Thoracic aorta (tissue), 2 donors: ENCODE data around the gene PDZRN4. TPM values are rescaled to one million over a fixed set of nuclear protein-coding genes. Genes with fewer than 3 reads are reported as not detected.

ENCODE experiments used
- ATAC-seq: fragments of 150-250 bp; one replicate; pipeline ENCODE4 v1.8.0; 2017; ENCODE audit warnings: low read depth; ENCODE audit not compliant: insufficient number of reproducible peaks, low FRiP score
- DNase-seq: peaks from one replicate; pipeline ENCODE4 v3.0.0-alpha.2; 2020; ENCODE audit warnings: low spot score
- H3K27ac ChIP-seq, 2 donors: fragments of 200-600 bp; sonication (generic); 1 replicate in 1 of 2; 2 replicates in 1 of 2; pipeline ENCODE4 v1.5.1; 2016; ENCODE audit warnings: mild to moderate bottlenecking in 2 of 2, moderate library complexity in 2 of 2
- H3K27me3 ChIP-seq: fragments of 200-600 bp; sonication (generic); replicated peaks from 2 replicates; pipeline ENCODE4 v1.6.0; 2016; ENCODE audit warnings: mild to moderate bottlenecking; ENCODE audit not compliant: insufficient read depth
- H3K36me3 ChIP-seq: fragments of 200-600 bp; sonication (generic); one replicate; pipeline ENCODE4 v1.5.1; 2016
- H3K4me1 ChIP-seq, 2 donors: fragments of 200-600 bp; sonication (generic); 1 replicate in 1 of 2; 2 replicates in 1 of 2; pipeline versions ENCODE4 v1.5.1 to v1.6.0; 2016; ENCODE audit warnings: low read depth in 2 of 2, mild to moderate bottlenecking in 1 of 2; ENCODE audit not compliant: control insufficient read depth in 1 of 2
- H3K4me3 ChIP-seq: fragments of 200-600 bp; sonication (generic); 2 replicates; pipeline ENCODE4 v1.5.1; 2016; ENCODE audit warnings: mild to moderate bottlenecking
- H3K9me3 ChIP-seq: fragments of 200-600 bp; sonication (generic); 2 replicates; pipeline ENCODE4 v1.5.1; 2016
- CTCF ChIP-seq: fragments of 200-600 bp; sonication (generic); IDR thresholded peaks from one replicate; pipeline ENCODE4 v1.5.1; 2019; ENCODE audit warnings: antibody characterized with exemption
- total RNA-seq, 2 donors: library from RNA; depleted of rRNA; stranded (reverse); fragments of >200 nt; gene quantifications; one replicate each; pipeline versions ENCODE4 v1.1.0 to v1.2.3, GENCODE V29; 2016

The PDZRN4 gene
- 10 to 100 TPM in 1 of 2 donors, 1 to 10 TPM in 1; 6.1 to 12.5 TPM for total RNA-seq

- Histone ChIP-seq H3K36me3 (no peaks in the 10 kb centered on the region), H3K4me1 (peaks cover 2 to 10% of the 10 kb centered on the region in 2 donors), H3K4me3 (peak within 1 kb of the TSS; percentile 82), H3K27me3 (no peaks in the 10 kb centered on the region), H3K27ac (peak within 1 kb of the TSS; percentile 75 to 91), H3K9me3 (no peaks in the 10 kb centered on the region)
- ATAC-seq (no peak), DNase-seq (no peak)
- peak; percentile 29 for TF ChIP-seq CTCF
Observed at GRCh38 chr12:41188058-41188840, at the start of gene PDZRN4. TSS of gene PDZRN4 (plus strand) at chr12:41188320.

- no peak for TF ChIP-seq CTCF
- Histone ChIP-seq H3K4me3 (no peak overlapping the region), H3K27ac (peak overlapping the region; percentile 64 to 80), H3K27me3 (no peaks in the 10 kb centered on the region), H3K4me1 (peaks cover 12 to 39% of the 10 kb centered on the region in 2 donors), H3K9me3 (no peaks in the 10 kb centered on the region), H3K36me3 (no peaks in the 10 kb centered on the region)
- peak; percentile 61 for ATAC-seq
- DNase-seq, result no peak
Observed at GRCh38 chr12:41140117-41140516, 48.0 kb upstream of the PDZRN4 start.

GRCh38 chr12:41141104-41141503 is 47.0 kb upstream of the PDZRN4 start:
- H3K27me3 ChIP-seq, result no peaks in the 10 kb centered on the region
- peak; percentile 64 for ATAC-seq
- DNase-seq, result no peak
- H3K36me3 ChIP-seq, result no peaks in the 10 kb centered on the region
- H3K4me3 ChIP-seq, result peak overlapping the region; percentile 30
- H3K27ac ChIP-seq, result peak overlapping the region; percentile 64 to 80
- TF ChIP-seq CTCF, result no peak
- no peaks in the 10 kb centered on the region for H3K9me3 ChIP-seq
- peaks cover 17 to 47% of the 10 kb centered on the region in 2 donors for H3K4me1 ChIP-seq

GRCh38 chr12:41142376-41142775 is 45.7 kb upstream of the PDZRN4 start:
- H3K27me3 ChIP-seq, result no peaks in the 10 kb centered on the region
- H3K4me3 ChIP-seq, result no peak overlapping the region
- ATAC-seq (no peak), DNase-seq (no peak)
- TF ChIP-seq CTCF, result no peak
- peak overlapping the region in 1 of 2 donors; percentile 64 for H3K27ac ChIP-seq
- H3K36me3 ChIP-seq, result no peaks in the 10 kb centered on the region
- no peaks in the 10 kb centered on the region for H3K9me3 ChIP-seq
- H3K4me1 ChIP-seq, result peaks cover 17 to 48% of the 10 kb centered on the region in 2 donors

GRCh38 chr12:41151793-41152192 is 36.3 kb upstream of the PDZRN4 start:
- no peak overlapping the region for H3K4me3 ChIP-seq
- H3K9me3 ChIP-seq, result no peaks in the 10 kb centered on the region
- H3K36me3 ChIP-seq, result no peaks in the 10 kb centered on the region
- DNase-seq, result no peak
- no peaks in the 10 kb centered on the region for H3K4me1 ChIP-seq
- no peak for ATAC-seq
- no peak overlapping the region for H3K27ac ChIP-seq
- H3K27me3 ChIP-seq, result no peaks in the 10 kb centered on the region
- no peak for TF ChIP-seq CTCF
